HG03159 (cell line): Measurements from ENCODE around the gene GPR25.
A peak's percentile ranks its signal among the peaks of the same experiment; 100 is the strongest.

Experiments used
- ATAC-seq: cut with Tn5 transposase; IDR thresholded peaks from one replicate; pipeline ENCODE4 v1.9.1; 2021; ENCODE audit warnings: mild to moderate bottlenecking, moderate library complexity; ENCODE audit not compliant: unreplicated experiment

Gene GPR25

DNA sequence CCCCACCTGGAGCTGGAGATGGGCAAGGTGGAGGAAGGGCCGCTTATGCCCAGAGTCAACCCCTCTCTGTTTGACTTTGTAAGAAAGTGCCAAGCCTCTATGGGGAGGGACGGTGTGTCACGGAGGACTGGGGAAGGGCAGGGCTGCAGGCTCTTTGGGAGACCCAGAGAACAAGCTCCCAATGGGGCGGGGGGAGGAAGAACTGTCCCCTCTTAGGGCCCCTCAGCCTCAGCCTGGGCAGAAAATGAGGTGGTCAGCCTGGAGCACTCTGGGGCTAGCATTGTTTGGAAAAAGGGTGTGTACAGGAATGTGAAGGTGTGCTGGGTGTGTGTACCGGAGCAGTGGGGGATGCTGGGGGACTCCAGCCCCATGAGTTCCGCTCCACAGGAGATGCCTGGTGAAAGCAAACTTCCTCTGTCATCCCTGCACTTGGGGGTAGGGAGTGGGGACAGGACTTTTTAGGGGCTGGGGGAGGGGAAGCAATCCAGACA is 20.7 kb downstream of the GPR25 start:
- no peak for ATAC-seq

DNA sequence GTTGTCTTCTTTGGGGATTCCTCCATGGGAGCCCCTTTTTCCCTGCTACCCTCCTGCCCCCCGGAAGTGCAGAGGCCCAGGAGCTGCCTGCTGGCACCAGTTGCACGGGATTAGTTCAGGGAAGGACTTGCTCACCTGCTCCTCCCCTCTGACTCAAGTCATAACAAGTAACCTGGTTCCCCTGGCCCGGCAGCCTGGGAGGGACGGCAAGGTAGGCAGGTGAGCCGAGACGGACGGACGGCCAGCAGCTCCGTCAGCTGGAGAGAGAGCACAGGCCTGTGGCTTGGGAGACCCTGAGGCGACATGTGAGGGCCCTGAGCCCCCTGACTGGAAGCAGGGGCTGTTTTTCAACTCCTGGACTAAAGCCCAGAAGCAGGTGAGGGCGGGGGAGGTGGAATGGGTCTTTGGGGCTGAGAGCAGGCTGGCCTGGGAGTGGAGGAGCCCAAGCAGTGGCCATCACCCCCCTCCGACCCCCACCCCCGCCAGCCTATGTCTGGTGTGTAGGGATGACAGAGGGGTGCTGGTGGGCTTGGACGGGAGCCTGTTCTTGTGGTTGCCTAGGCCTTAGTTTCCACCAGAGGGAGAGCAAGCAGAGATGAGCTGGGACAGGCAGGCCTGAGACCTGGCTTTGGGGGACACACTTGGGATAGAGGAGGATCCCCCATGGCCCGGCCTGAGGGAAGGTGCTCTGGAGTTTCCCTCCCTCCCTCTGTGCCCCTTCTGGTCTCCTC is 22.1 kb downstream of the GPR25 start, which contains the start of gene INAVA:
Gene INAVA, plus strand, starts transcription at position 189 of the 731 bp plus-strand sequence. CDS start 3,501 bp downstream, outside the sequence.
- no peak for ATAC-seq

DNA sequence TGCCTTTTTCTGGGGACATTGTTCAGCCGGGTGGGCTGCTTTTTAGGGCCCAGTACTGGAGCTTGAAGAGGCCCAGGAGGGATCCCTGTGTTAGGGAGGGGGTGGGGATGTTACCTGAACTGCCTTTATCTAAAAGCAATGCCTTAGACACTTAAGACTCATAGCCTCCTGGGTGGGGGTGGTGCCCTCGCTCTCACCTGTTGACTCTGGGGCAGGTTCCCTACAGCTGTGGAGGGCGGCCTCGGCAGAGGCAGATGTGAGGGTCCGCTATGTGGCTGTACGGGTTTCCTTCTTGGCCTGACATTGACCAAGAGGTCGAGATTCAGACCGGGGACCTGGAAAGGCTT is 22.6 kb downstream of the GPR25 start:
- ATAC-seq = no peak

DNA sequence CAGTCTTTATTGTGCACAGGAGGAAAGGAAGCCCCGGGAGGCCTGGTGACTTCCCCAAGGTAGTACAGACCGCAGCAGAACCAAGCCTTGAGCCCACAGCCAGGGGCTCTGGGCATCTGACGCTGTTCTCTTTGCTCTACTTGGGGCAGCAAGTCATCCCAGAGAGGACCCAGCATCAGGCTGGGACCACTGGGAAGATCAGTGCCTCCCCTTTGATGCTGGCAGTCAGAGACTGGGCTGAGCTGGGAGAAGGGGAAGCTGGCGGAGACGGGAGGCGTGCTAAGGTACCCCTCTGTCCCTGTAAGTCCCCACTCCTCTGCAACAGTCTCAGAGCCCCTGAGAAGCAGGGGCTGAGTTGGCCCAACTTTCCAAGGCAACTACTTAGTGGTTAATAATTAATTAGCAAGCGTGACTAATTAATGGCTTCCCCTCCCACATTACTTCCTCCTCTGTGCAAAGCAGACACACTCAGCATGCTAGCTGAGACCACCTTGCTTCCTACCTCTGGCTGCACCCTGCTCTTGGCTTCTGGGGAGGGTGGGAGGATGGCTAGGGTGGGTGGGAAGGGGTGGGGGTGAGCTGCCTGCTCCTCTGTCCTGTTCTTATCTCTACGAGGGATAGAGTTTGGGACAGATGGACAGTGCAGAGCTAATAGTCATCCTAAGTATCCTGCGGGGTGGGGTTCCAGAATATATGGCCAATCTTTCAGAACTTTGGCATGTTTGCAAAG is 23.2 kb downstream of the GPR25 start:
- ATAC-seq = peak; percentile 53

DNA sequence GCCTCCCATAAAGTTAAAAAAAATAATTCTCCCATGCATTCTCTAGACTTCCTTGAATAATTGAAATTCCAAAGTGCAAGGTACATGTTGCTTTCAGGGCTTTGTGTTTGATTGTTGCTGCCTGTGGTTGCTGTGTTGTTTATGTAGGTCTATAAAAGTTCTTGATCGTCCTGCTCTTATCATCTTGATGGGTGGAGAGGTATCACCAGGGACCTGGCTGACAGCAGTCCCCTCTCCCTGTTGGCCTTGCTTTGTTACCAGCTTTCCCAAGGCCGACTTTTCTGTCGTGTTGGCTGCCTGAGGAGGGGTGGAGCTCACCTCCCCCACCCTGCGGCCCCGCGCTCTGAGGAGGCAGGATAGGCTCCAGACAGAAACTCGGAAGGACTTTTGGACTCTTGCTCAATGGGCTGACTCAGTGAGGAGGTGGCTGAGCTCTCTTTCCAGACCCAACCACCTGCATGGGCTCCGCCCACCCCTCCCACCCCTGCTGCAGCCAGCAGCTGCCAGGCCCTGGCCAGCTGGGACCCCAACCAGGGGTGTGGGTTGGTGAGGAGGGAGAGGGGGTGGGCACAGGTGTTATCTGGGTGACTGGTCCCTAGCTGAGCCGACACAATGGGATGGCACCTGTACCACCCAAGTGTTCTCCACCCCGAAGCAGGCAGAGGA is 23.9 kb downstream of the GPR25 start:
- ATAC-seq = no peak

DNA sequence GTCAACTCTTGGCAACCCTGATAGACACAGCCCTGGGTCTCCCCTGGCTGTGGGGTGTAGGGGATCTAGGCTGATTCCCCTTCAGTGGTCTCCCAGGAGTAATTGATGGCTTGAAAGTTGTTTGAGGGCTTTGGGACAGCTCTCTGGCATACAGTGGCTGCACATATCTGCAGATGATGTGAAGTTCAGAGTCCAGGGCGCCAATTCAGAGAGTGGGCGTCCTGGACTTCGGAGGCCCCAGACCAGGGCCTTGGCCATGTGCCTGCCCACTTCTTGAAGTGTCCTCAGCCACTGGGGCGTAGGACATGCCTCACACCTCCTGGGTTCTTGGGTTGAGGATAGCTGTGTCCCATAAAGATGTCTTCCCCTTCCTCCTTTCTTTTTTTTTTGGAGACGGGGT is 24.5 kb downstream of the GPR25 start:
- no peak for ATAC-seq

DNA sequence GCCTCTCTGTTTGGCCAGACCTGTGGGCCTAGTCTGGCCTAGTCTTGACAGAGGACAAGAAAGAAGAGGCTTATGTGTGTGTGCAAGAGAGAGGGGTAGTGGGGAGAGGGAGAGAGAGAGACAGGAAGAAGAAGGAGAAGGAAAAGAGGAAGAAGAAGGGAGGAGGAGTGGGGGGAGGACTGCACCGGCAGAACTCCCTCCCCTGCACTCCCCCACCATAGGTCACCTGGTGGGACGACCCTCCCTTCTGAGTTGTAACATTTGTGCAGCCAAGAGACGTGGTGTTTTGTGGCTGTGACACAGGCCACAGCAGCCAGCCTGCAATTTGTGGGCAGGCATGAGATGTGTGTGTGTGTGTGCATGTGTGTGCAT is 26.2 kb downstream of the GPR25 start:
- no peak for ATAC-seq

DNA sequence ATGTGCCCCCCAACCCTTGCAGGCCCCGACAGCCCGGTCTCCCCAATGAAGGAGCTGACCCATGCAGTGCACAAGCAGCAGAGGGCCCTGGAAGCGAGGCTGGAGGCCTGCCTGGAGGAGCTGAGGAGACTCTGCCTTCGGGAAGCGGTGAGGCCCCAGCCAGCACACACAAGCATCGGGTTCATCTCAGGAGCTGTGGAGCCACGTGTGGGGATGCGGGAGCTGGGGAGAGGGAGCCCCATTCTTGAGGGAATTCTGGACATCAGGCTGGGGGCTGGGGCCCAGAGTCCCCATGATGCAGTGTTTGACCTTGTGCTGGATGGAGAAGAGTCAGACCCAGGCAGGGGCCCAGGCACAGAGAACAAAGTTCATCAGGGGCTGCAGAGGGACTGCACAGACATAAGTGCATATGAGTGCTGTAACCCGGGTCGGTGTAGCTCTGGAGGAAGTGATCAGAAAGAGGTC is 26.7 kb downstream of the GPR25 start:
- ATAC-seq = no peak

DNA sequence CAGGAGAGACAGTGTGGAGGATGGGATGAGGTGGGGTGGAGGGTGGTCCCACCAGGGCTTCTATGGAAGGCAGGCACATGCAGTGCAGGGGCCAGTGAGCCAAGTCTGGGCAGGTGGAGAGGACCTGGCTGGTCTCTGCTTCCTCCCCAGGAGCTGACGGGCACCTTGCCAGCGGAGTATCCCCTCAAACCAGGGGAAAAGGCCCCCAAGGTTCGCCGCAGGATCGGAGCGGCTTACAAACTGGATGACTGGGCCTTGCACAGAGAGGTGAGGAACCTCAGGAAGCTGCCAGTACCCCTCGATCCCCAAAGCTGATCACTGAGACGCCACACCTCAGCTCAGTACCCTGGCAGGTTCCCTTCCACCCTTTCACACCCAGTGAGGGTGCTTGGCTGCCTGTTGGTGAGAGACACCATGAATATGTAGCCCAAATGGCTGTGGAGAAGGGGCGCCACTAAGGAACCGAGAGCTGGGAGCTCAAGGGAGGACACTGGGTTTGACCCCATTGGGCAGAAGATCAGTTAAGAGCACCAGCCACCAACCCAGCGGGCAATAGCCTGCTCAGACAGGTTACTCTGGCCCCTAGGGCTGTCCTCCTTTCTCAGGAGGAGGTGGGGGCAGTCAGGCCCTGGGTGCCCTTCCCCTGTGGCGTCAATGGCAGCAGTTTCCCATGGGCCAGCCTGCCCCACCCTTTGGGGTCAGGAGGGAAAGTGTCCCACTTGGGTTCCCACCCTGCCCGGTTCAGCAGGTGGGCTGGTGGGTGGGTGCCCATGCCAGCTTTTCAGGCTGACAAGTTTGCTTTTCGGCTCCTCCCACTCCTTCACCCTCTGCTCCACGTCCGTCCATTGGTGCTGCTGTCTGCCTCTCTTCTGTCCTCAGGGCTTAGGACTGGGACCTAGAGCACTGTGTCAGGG is 27.4 kb downstream of the GPR25 start:
- ATAC-seq = no peak

DNA sequence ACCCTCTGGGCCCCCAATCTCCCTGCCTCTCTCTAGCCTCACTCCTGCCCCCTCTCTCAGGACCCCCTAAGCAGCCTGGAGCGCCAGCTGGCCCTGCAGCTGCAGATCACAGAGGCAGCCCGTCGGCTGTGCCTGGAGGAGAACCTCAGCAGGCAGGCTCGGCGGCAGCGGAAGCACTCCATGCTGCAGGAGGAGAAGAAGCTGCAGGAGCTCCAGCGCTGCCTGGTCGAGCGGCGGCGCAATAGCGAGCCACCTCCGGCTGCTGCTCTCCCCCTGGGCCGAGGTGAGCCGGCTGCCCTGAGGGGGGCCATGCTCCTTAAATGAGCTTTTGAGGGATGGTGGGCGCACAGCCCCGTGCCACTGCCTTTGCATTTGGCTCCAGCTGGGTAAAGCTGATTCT is 28.1 kb downstream of the GPR25 start:
- ATAC-seq = no peak

DNA sequence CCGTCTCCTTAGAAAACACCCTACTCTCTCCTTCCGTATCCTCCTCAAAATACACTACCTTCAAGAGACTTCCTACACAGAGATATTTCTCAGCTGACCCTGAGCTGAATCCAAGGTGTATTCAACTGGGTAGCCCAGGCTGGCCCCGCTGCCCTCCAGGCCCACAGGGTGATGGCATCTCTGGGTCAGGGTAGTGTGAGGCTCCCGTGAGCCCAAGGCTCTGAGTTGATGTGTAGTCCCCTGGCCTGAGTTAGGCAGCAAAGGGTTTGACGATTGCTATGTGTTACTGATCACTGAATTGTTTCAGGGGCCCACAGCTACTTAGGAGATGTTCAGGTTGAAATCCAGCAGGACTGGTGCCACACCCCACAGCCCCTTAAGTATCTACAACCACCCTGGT is 28.6 kb downstream of the GPR25 start:
- ATAC-seq = no peak

DNA sequence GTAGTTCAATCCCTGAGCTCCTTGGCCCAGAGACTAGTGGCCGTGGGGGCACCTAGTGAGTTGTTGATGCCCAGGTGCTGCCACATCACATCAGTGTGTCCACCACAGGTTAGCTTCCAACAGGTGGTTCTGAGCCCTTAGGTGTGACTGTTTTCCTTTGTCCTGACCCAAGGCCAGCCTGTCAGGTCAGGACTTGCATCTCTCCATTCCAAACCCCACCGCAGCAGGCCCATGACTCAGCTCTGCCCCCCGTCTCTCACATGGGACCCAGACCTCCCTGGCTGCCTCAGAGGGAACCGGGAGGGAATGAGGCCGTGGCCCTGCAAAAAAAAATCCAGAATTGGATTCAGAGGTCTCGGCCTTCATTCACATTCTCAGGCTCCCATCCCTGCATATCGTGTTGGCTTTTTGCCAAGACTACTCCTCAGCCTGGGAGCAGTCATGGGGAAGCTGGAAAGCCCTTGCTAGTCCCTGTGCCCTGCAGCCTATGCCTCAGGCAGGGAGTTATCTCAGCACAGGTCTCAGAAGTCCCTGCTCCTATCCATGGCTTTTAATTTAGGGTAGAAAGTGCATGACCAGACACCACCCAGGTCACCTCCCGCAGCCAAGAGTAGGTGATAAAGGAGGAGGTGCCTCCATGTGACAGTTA is 29.1 kb downstream of the GPR25 start:
- no peak for ATAC-seq

DNA sequence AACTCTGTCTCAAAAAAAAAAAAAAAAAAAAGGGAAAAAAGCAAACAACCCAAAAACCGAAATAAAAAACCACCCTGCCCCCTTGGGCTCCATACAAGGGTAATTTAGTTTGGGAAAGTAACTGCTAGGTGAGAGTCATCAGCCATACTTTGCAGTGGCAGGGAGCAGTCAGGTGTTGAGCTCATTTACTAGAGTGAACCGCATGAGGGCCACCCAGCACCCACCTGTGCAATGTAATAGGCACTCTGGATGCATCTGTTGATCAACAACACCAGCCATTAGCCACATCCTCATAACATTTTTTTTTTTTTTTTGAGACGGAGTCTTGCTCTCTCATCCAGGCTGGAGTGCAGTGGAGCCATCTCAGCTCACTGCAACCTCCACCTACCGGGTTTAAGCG is 31.0 kb downstream of the GPR25 start:
- no peak for ATAC-seq

DNA sequence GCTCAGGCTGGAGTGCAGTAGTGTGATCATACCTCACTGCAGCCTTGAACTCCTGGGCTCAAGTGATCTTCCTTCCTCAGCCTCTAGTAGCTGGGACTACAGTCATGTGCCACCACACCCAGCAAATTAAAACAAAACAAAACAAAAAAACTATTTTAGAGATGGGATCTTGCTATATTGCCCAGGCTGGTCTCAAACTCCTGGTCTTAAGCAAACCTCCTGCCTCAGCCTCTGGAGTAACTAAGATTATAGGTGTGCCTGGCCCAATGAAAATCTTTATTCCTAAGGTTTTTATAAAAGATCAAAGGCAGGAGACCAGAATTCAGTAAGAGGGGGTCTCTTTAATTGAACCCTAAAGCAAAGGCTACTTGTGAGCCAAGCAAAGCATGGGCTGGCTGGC is 32.0 kb downstream of the GPR25 start:
- no peak for ATAC-seq

DNA sequence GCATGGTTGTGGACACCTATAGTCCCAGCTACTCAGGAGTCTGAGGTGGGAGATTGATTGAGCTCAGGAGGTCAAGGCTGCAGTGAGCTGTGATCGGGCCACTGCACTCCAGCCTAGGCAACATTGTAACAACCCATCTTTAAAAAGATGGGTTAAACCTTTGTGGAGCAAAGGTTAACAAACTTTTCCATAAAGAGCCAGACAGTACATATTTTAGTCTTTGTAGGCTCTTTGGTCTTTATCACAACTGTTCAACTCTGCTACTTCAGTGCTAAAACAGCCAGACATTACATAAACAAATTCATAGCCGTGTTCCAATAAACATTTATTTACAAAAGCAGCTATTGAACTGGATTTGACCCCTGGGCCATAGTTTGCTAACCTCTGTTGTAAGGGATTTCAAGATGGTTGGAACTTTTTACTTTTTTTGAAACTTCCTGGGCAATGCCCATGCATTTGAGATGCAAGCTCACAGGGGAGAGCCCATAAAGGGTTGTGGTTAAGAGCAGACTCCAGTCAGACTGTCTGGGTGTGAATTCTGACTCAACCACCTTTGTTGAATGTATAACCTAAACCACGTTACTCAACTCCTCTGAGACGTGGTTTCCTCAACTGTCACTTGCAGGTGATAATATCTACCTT is 32.8 kb downstream of the GPR25 start:
- ATAC-seq = peak; percentile 41

DNA sequence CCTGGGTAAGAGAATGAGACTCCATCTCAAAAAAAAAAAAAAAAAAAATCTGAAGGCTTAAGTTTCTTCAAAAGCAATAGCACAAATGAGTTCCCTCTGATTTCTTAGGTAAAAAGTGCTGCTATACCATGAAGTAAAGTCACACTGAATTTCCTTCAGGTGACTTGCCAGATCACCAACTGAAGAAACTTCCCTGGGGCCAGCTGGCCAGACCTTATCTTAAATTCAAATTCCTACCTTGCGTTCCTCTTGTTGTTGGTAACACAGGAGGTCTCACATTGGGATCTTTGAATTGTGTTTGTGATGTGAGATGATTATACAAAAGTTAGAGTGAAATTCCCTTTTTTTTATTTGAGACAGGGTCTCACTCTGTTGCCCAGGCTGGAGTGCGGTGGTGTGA is 33.7 kb downstream of the GPR25 start:
- ATAC-seq = no peak

DNA sequence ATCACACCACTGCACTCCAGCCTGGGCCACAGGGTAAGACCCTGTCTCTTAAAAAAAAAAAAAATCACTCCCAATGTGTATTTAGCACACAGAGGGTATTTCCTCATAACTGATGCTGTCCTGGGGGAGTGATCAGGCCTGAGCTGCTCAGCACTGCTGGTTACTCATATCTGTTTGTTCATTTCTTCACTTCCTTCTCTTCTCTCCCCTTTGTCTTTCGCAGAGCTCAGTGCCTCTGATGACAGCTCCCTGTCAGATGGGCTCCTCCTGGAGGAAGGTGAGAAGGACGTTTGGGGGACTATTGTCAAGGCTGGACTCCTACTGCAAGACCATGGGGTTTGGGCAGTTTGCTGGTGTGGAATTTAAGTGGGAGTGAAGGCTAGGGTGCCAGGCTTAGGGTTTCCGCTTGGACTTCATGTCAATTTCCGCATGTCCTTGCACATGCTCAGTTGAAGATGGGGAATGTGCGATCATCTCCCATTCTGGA is 34.9 kb downstream of the GPR25 start:
- ATAC-seq = peak; percentile 59

DNA sequence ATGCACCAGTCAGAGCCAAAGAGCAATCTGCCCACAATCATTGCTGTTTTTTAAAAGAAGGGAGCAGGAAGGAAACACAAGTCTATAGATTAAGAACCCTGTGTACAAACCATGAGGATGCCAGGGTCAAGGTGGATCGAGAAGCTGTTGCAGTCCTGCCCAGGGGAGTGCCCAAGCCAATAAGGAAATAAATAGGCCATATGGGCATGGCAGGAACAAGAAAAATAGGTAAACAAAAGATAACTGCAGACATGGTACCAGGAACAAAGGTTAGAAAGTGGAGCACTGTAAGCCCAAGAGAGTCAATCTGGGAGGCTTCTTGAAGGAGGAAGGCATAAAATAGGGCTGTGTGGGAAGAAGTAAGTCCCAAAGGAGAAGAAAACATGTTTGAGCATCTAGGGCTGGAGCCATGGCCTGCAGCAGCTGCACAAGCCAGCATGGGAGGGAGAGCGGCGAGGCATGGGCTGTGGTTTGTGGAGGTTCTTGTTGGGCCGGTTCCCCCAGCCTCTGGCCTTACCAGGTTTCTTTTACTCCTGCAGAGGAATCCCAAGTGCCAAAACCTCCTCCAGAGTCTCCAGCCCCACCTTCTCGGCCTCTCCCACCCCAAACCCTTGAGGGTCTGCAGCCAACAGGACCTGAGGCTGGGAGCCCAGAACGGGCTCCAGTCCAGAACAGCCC is 35.5 kb downstream of the GPR25 start:
- ATAC-seq = no peak

DNA sequence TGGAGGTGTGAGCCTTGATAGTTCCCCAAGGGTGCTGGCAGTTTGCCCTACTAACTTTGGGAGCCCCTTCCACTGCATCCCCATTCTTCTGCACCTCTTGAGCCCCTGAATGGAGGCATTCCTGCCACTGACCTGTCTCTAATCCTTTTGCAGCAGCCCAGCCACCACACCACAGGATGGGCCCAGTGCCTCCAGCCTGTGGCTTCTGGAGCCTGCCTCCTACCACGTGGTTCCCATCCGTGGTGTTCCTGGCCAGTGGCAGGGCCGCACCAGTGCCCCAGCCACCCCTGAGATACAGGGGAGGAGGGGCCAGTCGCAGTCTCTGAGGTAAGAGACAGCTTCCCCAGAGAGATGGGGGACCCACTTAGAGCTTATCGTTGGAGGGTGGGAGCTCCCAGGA is 36.3 kb downstream of the GPR25 start:
- no peak for ATAC-seq
